GM10266 (cell line): ENCODE data around the gene NUTM1.

Experiments used
- DNase-seq: peaks from one replicate; pipeline ENCODE4 v3.0.0; 2012; ENCODE audit errors: extremely low spot score
- CTCF ChIP-seq: IDR thresholded peaks from 2 replicates; pipeline ENCODE4 v1.5.1; 2012; ENCODE audit warnings: mild to moderate bottlenecking, low read depth; ENCODE audit not compliant: control insufficient read depth, insufficient read depth; ENCODE audit errors: missing control alignments

Gene NUTM1

DNA sequence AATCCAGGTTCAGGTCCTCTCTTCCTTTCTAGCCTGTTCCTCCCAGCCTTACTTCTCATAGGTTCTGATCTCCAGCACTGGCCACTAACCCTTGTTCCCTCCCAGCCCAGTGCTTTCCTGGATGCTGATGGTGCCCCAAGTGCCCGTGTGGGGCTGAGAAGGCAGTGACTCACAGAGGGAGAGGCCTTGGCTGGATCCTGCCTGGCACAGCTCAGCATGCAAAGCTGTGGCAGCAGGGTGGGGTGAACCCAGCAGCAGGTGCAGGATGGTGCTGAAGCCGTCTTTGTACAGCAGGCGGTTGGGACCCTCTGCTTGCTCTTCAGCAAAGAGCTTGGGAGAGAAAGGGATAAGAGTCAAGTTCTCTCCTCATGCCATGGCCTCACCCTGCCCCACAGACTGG, 16.3 kb downstream of the NUTM1 start:
- DNase-seq, result no peak
- no peak for TF ChIP-seq CTCF

GRCh38 chr15:34360298-34360697, 17.2 kb downstream of the NUTM1 start:
- no peak for TF ChIP-seq CTCF
- no peak for DNase-seq

GRCh38 chr15:34361278-34361677, 18.2 kb downstream of the NUTM1 start:
- no peak for TF ChIP-seq CTCF
- no peak for DNase-seq

DNA sequence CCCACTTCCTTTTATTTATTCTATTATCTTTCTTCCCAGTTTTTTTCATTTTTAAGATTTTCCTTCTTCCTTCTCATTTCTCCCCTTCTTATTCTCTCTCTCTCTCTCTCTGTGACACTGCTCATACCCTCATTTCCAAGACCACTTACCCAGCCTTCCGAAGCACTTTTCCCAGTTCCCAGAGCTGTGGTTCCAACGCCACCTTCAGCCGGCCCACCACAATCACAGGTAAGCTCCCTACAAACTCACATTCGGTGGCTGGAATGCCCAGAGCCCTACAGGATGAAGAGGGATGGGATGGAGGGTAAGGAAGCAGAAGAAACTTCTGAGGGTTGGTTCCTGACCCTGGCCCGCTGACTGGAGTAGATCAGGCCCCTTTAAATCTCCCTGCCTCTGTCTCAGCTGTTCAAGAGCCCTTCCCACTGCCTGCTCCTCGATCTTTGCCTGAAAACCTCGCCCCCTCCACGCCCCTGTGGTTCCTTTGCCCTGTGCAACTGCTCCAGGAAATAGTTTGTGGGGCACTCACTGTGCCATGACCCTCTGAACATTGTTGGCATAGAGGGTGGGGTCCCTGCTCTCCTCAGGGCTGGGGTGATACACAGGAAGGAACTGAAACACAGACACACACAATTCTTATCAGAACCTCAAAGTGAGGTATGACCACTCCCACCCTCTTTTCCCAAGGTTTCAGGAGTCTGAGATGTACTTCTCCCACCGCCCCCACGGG, 19.1 kb downstream of the NUTM1 start:
- DNase-seq, result no peak
- no peak for TF ChIP-seq CTCF

DNA sequence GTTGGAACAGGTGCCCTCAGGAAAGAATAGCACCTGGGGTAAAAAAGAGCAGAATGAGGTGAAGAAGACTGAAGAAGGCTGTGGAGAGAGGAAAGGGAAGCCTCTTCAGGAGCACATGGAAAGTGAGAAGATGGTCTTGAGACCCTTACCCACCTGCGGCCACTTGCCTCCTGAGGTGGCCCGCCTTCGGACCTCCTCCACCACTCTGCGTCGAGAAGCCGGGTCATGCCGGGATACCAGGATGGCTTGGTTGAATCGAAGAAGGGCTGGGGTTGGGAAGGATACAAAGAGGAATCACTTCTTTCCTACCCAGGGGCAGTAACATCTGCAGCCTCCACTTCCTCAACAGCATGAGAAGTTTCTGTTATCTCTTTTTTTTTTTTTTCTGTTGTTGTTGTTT, 20.9 kb downstream of the NUTM1 start:
- DNase-seq, result no peak
- TF ChIP-seq CTCF, result no peak

- peak; percentile 40 for DNase-seq
- TF ChIP-seq CTCF, result no peak
Measured at GRCh38 chr15:34365091-34365825, 22.1 kb downstream of the NUTM1 start.

- no peak for TF ChIP-seq CTCF
- DNase-seq, result no peak
Measured at GRCh38 chr15:34365836-34366235, 22.7 kb downstream of the NUTM1 start.
